Psoas muscle (tissue), 8 donors: Measurements from ENCODE around the gene CYYR1. TPM values are rescaled to one million over a fixed set of nuclear protein-coding genes. Genes with fewer than 3 reads are reported as not detected.

Experiments used
- ATAC-seq, 4 donors: fragments of 200-7000 bp; cut with Tn5 transposase; one replicate each; pipeline ENCODE4 v1.9.1; 2020; ENCODE audit warnings: moderate library complexity in 3 of 4, mild to moderate bottlenecking in 2 of 4
- DNase-seq, 2 donors: peaks; one replicate each; pipeline ENCODE4 v3.0.0-alpha.2; 2020
- H3K27ac ChIP-seq: fragments of 200-600 bp; one replicate; pipeline ENCODE4 v1.8.0; 2022
- H3K27me3 ChIP-seq, 3 donors: fragments of 200-600 bp in 1 of 3; one replicate each; pipeline versions ENCODE4 v1.6.1 to v1.8.0; 2013 to 2022; ENCODE audit warnings: low read length in 2 of 3, mild to moderate bottlenecking in 2 of 3, moderate library complexity in 1 of 3; ENCODE audit not compliant: insufficient read depth in 3 of 3
- H3K36me3 ChIP-seq, 2 donors: fragments of 200-600 bp in 1 of 2; one replicate each; pipeline versions ENCODE4 v1.6.1 to v1.8.0; 2013 to 2022; ENCODE audit warnings: low read depth in 1 of 2, mild to moderate bottlenecking in 1 of 2, moderate library complexity in 1 of 2; ENCODE audit not compliant: insufficient read depth in 1 of 2
- H3K4me1 ChIP-seq: fragments of 200-600 bp; one replicate; pipeline ENCODE4 v1.8.0; 2022
- H3K4me3 ChIP-seq: fragments of 200-600 bp; one replicate; pipeline ENCODE4 v1.8.0; 2022; ENCODE audit warnings: mild to moderate bottlenecking
- H3K9me3 ChIP-seq: fragments of 200-600 bp; one replicate; pipeline ENCODE4 v1.8.0; 2022
- CTCF ChIP-seq: fragments of 200-600 bp; IDR thresholded peaks from one replicate; pipeline ENCODE4 v1.8.0; 2022; ENCODE audit warnings: antibody characterized with exemption
- WGBS, 3 donors: extraction: QIAGEN DNeasy Blood & Tissue Kit; methylation state at CpG; one replicate each; pipeline versions ENCODE4 v1.1.6 to v1.1.7; 2013; 5-methylcytosine and 5-hydroxymethylcytosine counted together
- intact Hi-C, 2 donors: fragments of 100-400 bp; cut with DNase I; formaldehyde crosslinking; loops; one replicate each; pipeline versions ENCODE4 v1.11.0 to v1.14.2; 2022
- polyA plus RNA-seq, 3 donors: library from polyadenylated mRNA; stranded (reverse); fragments of 200-250 nt; gene quantifications; one replicate each; pipeline ENCODE4 v1.2.3, GENCODE V29; 2013
- total RNA-seq, 4 donors: library from RNA; stranded (reverse); fragmentation: NEBNext Ultra II Directional in 2 of 4; extraction: Animal tissue kit (Norgen Biotek cat#: 25700) in 2 of 4; gene quantifications; one replicate each; pipeline versions ENCODE4 v1.2.1 to v1.2.4, GENCODE V29; 2021 to 2023
- donor health status: healthy with polysubstance abuse.
- donor health status: DM: no; HTN: no; CAD: no; lungs with moderate emphysema.
- donor health status: Bipolar disorder and iron deficiency.
- donor health status: healthy.
- donor health status: DM: yes; HTN: yes; CAD: no.
- donor health status: DM: no; HTN: no; CAD: no.
- donor health status: DM: no; HTN: no; CAD: no.
- donor health status: DM: yes; HTN: yes; CAD: no.

The CYYR1 gene
- total and polyA plus RNA-seq, 7 donors = 7.1 to 20.4 (median 8.5) TPM

- Histone ChIP-seq H3K36me3 (no peaks in the 10 kb centered on the region), H3K4me1 (no peaks in the 10 kb centered on the region), H3K27ac (no peak overlapping the region), H3K9me3 (no peaks in the 10 kb centered on the region), H3K4me3 (no peak overlapping the region), H3K27me3 (no peaks in the 10 kb centered on the region)
- intact Hi-C loops = no loop called here
- WGBS, 3 donors = 76 to 88% (median 86%) methylated on average over 6 of the region's 6 CpGs
- TF ChIP-seq CTCF = no peak
- ATAC-seq = no peak
- DNase-seq = no peak
These were observed 149.6 kb downstream of the CYYR1 start for GRCh38 chr21:26423511-26423910.

GRCh38 chr21:26422706-26423105 is 150.4 kb downstream of the CYYR1 start:
- H3K27ac ChIP-seq = no peak overlapping the region
- ATAC-seq = no peak
- intact Hi-C loops = no loop called here
- no peak for TF ChIP-seq CTCF
- H3K4me1 ChIP-seq = no peaks in the 10 kb centered on the region
- H3K36me3 ChIP-seq = no peaks in the 10 kb centered on the region
- WGBS, 3 donors = 46 to 73% (median 60%) methylated on average over 4 of the region's 4 CpGs
- H3K27me3 ChIP-seq = no peaks in the 10 kb centered on the region
- H3K9me3 ChIP-seq = no peaks in the 10 kb centered on the region
- no peak overlapping the region for H3K4me3 ChIP-seq
- DNase-seq = no peak

GRCh38 chr21:26422138-26422537 is 150.9 kb downstream of the CYYR1 start:
- ATAC-seq (no peak), DNase-seq (no peak)
- Histone ChIP-seq H3K4me3 (no peak overlapping the region), H3K9me3 (no peaks in the 10 kb centered on the region), H3K27ac (no peak overlapping the region), H3K36me3 (no peaks in the 10 kb centered on the region), H3K27me3 (no peaks in the 10 kb centered on the region), H3K4me1 (no peaks in the 10 kb centered on the region)
- 75 to 89% (median 84%) methylated on average over 3 of the region's 3 CpGs for WGBS, 3 donors
- TF ChIP-seq CTCF = no peak
- intact Hi-C loops = no loop called here

GRCh38 chr21:26421724-26422123 is 151.4 kb downstream of the CYYR1 start:
- H3K27ac ChIP-seq = no peak overlapping the region
- intact Hi-C loops = no loop called here

More at GRCh38 chr21:26421724-26422123, 151.4 kb downstream of the CYYR1 start:
- Histone ChIP-seq H3K36me3 (no peaks in the 10 kb centered on the region), H3K9me3 (no peaks in the 10 kb centered on the region), H3K4me1 (no peaks in the 10 kb centered on the region), H3K27me3 (no peaks in the 10 kb centered on the region), H3K4me3 (no peak overlapping the region)
- WGBS, 3 donors = 88 to 95% (median 89%) methylated on average over 1 of the region's 1 CpG
- ATAC-seq = no peak
- DNase-seq = no peak
- no peak for TF ChIP-seq CTCF
